ENCODE results near the gene ADNP2.

The ADNP2 gene

GRCh38 chr18:80173060-80173459 lies 64.0 kb downstream of the ADNP2 start:
- DNase-seq: no peak

- DNase-seq: no peak
Observed at GRCh38 chr18:80175451-80176204, 66.6 kb downstream of the ADNP2 start.

GRCh38 chr18:80176334-80177073 lies 67.4 kb downstream of the ADNP2 start:
- peak; percentile 5 for DNase-seq

- DNase-seq: no peak
Observed at GRCh38 chr18:80177128-80177527, 68.1 kb downstream of the ADNP2 start.

- DNase-seq: no peak
Observed at GRCh38 chr18:80178935-80179818, 70.1 kb downstream of the ADNP2 start.

DNA sequence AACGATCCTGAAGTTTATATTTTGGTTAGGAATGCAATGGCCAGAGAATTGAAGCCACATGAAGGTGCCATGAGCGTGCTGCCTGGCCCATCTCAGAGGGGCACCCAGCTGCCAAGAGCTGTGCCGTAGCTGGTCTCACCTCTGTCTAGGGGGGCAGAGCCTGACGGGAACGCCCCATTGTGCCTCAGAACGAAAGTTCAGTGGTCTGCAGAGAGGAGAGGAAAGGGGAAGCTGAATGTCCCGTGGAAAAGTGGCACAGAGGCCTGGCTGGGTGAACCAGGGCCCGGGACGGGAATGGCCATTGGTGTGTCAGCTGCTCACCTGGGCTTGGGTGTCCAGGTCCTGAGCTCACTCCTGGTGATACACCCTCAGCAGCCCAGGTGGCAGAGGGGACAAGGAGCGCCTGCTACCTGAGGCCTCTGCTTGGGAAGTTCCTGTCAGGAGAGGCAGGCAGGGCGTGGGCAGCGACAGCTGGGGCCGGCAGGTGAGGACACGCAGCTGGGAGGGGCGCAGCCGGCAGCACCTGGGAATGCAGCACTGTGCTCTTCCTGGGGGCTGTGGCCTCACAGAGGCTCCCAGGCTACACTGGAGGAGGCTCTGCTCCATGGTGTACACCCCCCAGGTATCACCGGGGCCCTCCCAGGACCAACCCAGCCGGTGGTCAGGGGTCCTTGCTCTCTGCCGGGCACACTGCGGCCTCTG lies 70.9 kb downstream of the ADNP2 start:
- no peak for DNase-seq

GRCh38 chr18:80180778-80181564 lies 71.9 kb downstream of the ADNP2 start:
- no peak for DNase-seq

DNA sequence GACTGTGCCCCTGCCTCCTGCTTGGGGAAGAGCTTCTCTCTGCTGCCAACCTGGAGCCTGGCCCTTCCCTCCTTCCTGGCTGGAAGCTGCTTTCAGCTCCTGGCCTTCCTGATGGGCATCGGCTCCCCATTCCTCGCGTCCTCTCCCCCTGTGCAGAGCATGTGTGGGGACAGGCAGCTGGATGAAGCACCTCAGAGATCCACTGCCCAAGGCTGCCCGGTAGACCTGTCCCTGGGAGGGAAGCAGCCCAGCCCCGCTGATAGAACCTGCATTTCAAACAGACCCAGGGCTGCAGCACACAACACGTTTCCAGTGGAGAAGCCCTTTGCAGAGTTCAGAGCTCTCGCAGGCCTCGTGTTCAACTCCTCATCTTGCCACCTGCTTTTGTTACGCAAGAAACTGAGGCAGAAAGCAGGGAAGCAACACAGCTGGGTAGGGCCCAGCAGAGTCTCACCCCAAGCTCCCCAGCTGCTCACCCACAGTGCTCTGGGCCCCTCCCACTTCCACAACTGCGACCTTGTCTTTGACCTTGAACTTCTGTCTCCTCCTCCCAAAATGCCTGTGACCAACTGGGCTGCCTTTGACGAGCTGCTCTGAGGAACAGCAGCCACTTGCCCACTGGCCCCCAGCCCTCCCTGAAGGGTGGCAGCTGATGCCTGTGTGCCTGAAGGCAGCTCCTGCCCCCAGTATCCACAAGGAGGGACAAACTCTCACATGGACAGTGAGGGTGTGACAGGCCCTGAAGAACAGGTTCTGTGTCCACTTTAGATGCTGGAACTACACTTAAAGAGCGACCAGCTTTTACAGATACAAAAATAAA lies 72.8 kb downstream of the ADNP2 start:
- no peak for DNase-seq

- no peak for DNase-seq
Observed at GRCh38 chr18:80182855-80183254, 73.8 kb downstream of the ADNP2 start.

DNA sequence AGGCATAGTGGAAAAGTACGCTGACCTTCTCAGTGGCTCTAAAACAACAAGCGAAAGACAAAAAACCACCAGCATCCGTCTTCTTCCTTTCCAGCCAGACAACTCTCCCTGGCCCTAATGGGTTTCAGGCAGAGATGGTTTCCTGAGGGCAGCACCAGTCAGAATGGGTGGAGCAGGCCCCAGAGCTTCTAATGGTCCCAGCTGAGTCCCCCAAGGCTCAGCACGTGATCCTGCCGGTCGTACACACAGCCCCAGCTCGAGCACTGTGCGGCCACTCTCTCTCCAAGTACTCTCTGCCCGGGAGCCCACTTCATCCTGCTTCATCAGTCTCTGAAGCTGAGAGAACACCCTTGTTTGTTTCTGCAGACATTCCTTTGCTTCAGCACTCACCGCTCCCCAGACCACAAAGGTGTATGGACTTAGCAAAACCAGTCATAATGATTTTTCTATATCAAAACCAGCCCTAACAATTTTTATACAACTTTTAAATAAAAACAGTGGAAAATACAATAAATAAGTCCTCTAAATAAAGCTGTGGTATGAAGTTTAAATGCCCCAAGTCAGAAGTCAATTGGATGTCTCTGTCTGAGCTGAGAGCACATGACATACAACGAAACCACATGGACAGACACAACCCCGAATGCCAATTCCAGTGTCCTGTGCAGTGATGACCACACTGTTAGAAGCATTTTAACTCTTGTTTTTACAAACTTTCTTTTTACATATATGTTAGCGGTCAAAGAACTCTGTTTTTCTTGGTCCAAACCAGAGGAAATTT lies 74.4 kb downstream of the ADNP2 start:
- DNase-seq: no peak

DNA sequence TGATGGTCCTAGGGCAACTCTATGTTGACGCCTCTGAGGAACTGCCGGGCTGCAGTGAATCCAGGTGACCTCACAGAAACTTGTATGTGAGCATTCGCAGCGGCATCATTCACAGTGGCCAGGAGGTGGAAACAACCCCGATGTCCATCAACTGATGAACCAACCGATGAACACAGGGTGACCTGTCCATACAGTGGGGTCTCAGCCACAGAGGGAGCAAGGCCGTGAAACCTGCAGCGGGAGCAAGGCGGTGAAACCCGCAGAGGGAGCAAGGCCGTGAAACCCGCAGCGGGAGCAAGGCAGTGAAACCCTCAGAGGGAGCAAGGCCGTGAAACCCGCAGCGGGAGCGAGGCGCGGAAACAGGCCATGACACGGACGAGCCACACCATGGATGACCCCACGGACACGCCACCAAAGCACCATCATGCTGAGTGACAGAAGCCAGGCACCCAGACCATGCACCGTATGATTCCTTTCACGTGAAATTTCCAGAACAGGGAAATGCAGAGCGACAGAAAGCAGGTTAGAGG lies 75.2 kb downstream of the ADNP2 start:
- DNase-seq: no peak

DNA sequence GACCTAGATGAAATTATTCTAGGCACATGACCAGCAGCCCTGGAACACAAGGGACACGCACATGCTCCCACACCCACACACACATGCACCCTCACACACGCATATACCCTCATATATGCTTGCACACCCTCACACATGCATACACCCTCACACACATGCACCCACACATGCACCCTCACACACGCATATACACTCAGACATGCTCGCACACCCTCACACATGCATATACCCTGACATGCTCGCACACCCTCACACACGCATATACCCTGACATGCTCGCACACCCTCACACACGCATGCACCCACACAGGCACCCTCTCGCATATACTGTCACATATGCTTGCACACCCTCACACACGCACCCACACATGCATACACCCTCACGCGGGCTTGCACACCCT lies 76.5 kb downstream of the ADNP2 start:
- no peak for DNase-seq

DNA sequence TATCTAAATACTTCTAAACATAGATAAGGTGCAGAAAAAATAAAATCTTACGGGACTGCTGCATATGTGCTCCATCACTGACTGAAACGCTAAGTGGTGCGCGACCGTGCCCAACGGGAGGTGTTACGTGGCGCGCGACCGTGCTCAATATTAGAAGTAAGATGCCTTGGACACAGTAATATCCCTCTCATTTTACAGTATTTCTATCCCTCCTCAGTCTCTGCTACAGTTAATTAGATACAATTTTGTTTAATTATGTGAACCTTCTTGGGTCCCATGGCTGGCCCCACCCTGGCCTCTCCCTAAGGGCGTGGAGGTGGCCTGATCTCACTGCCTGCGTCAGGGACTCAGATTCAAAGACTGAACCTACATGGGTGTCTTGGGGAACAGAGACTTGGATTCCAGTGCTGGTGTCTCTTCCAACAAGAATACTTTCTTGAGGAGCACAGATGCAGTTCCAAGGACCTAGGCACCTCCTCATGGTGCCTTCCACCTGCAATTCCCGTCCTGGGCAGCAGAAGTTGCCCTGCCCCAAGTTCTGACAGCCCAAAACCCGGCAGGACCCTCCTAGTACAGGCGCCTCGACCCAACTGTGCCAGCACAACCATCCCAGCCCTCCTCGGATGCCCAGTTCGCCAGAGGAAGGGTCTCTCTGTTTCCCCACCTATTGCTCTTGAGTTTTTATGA lies 79.0 kb downstream of the ADNP2 start:
- DNase-seq: no peak

- DNase-seq: no peak
Observed at GRCh38 chr18:80188643-80189530, 79.8 kb downstream of the ADNP2 start.

DNA sequence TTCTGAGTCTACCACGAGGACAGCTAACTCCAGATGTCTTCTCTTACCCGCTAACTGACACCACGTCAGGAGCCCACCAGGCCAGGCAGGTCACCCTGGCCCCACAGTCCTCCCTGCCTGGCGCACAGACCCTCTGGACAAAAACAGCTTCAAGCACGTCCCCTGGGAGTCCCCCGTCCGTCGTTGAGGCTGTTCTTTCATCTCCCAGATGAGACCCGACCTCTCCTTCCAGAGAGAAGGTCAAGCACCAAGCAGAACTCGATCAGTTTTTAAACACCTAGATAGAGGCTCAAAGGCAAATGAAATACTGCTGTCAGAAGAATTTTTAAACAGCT lies 80.4 kb downstream of the ADNP2 start:
- DNase-seq: no peak

Data from DMS79 treated with DMSO at 0.1 percent for 48 hours (cell line).